Hematopoietic multipotent progenitor cell treated with erythropoietin and hydrocortisone succinate and interleukin-3 and kit ligand, for 15 days (in vitro differentiated cells): ENCODE results near the gene SPRR2F.

Source experiments
- DNase-seq: peaks from one replicate; pipeline ENCODE4 v3.0.0-alpha.2; 2015; ENCODE audit warnings: low spot score

The SPRR2F gene

GRCh38 chr1:153072806-153073726 is 40.2 kb downstream of the SPRR2F start:
- peak; percentile 17 for DNase-seq

- no peak for DNase-seq
These were observed 41.8 kb downstream of the SPRR2F start, which contains the start of gene SPRR2B for GRCh38 chr1:153071511-153071910. TSS of gene SPRR2B (minus strand) at chr1:153071611. CDS start at chr1:153070839, 772 bp downstream.

- DNase-seq = no peak
These were observed 43.1 kb downstream of the SPRR2F start for GRCh38 chr1:153070243-153070642.
